ENCODE measurements around the gene SNX33. TPM values are rescaled to one million over a fixed set of nuclear protein-coding genes. Genes with fewer than 3 reads are reported as not detected.
"Not testable (repeated sequence)": the region's sequence is repeated elsewhere in the genome, so short reads cannot be mapped to it uniquely, and the experiment has no call there.

The SNX33 gene
- total RNA-seq, 1 donor from 2014 or later: 12.4 TPM

- intact Hi-C loops (cut with DNase I): no loop called here
- DNase-seq (peak; percentile 65), ATAC-seq (ENCODE audit: poor library complexity) (peak; percentile 18)
These were observed 28.1 kb downstream of the SNX33 start for GRCh38 chr15:75675579-75676404.

GRCh38 chr15:75676688-75677464 lies 29.2 kb downstream of the SNX33 start:
- intact Hi-C loops (cut with DNase I): no loop called here

DNA sequence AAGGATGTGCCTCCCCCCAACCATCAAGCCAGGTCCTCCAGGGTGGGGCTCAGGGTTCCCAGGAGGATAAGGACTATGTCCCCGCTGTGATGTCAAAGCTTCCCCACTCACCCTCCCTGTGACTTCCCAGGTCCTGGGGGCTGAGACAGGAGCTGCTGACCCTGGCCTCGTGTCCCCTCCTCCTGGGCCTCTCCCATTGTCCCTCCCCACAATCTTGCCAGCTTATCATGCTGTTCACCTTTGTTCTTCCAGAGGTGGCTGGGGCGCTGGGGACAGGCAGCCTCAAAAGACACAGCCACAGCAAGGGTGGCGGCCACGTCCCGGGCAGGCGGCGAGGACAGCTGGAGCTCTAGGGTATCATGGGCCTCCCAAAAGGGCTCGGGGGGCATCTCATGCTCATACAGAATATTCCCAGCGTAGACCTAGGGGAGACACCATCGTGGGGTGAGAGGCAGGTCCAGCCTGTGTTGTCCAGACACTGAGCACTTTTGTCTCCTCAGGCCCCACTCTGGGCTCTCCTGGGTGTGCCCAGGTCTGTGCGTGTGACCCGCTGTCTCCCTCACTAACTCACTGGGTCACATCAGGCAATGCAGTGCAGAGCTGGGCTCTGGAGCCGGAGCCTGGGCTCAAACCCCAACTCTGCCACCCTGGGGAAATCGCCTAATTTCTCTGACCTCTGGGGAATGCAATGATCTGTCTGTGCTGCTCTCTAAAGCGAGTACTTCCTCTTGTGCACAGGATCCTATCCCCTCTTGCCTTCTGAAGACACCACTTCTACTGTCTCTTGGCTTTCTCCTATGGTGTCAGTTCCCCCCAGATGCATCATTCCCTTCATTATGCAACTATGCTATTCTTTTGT lies 30.0 kb downstream of the SNX33 start:
- DNase-seq (no peak), ATAC-seq (ENCODE audit: poor library complexity) (no peak)
- intact Hi-C loops (cut with DNase I): no loop called here

More at GRCh38 chr15:75676688-75677464, 29.2 kb downstream of the SNX33 start:
- no peak for DNase-seq
- no peak for ATAC-seq (ENCODE audit: poor library complexity)

DNA sequence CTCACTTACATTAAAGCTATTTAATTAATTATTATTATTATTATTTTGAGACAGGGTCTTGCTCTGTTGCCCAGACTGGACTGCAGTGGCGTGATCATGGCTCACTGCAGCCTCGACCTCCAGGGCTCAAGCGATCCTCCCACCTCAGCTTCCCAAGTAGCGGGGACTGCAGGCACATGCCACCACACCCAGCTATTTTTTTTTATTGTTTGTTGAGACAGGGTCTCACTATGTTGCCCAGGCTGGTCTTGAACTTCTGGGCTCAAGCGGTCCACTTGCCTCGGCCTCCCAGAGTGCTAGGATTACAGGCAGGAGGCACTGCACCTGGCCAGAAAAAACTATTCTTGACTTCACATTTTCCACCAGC lies 30.6 kb downstream of the SNX33 start:
- DNase-seq; ATAC-seq (ENCODE audit: poor library complexity); intact Hi-C loops (cut with DNase I): not testable (repeated sequence)

GRCh38 chr15:75680007-75680789 lies 32.5 kb downstream of the SNX33 start:
- DNase-seq (no peak), ATAC-seq (ENCODE audit: poor library complexity) (no peak)
- intact Hi-C loops (cut with DNase I): loop anchor here (10.0 kb wide), 2 partner anchors 125 to 315 kb away; partner anchors contain the start of gene MAN2C1

GRCh38 chr15:75682181-75683135 lies 34.7 kb downstream of the SNX33 start:
- ATAC-seq (ENCODE audit: poor library complexity) (no peak), DNase-seq (no peak)
- intact Hi-C loops (cut with DNase I): loop anchor here (10.0 kb wide), 2 partner anchors 122 to 318 kb away; partner anchors contain the start of gene MAN2C1

DNA sequence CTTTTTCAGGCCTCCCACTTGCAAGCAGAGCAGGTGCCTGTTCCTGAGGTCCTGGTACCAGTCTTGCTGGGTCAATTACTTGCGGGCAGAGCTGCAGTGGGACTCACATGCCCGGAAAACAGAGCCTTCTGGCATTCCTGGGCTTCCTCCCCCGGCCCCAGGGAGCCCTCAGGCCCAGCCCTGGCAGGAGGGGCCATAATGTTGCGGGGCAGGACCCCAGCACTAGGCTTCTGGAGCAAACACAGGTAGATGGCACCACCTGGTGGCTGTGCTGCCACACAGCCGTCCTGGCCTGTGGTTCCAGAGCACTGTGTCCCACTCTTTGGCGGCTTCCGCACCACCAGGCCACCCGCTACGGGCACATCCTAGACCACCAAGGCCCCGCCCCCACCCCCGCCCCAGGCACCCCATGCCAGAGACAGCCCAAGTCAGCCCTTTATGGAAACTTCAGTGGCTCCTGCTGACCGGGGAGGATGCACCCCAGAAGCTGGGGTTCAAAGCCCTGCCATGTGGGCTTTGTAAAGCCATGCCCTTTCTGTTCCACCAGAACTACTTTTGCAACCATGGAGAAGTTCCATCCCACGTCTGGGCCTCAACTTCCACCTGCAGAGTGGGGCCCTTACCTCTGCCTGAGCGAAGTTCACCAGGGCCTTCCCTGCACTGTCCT lies 36.1 kb downstream of the SNX33 start:
- intact Hi-C loops (cut with DNase I): loop anchor here (10.0 kb wide), 2 partner anchors 121 to 319 kb away; partner anchors contain the start of gene MAN2C1
- peak; percentile 85 for DNase-seq
- peak; percentile 85 for ATAC-seq (ENCODE audit: poor library complexity)

DNA sequence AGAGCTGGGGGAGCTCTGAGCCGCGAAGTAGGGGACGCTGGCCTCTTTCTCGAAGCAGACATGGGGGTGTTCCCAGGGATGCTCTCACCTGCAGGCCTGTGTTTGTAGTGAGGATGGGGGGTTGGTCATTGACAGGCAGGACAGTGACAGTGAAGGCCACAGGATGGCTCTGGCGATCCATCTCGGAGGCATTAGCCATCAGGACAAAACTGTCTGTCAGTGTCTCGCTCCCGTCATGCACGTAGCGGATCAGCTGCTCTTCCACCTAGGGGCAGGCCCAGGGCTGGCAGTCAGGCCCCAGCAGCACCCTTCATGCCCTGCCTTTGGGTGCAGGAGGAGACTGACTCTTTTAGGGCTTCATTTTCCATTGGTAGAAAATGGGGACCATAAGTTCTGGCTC lies 36.9 kb downstream of the SNX33 start:
- no peak for DNase-seq
- no peak for ATAC-seq (ENCODE audit: poor library complexity)
- intact Hi-C loops (cut with DNase I): loop anchor here (10.0 kb wide), 2 partner anchors 120 to 320 kb away; partner anchors contain the start of gene MAN2C1

- DNase-seq: no peak
- intact Hi-C loops (cut with DNase I): loop anchor here (10.0 kb wide), 2 partner anchors 120 to 320 kb away; partner anchors contain the start of gene MAN2C1
- ATAC-seq (ENCODE audit: poor library complexity): no peak
These were observed 37.5 kb downstream of the SNX33 start for GRCh38 chr15:75685195-75685594.

DNA sequence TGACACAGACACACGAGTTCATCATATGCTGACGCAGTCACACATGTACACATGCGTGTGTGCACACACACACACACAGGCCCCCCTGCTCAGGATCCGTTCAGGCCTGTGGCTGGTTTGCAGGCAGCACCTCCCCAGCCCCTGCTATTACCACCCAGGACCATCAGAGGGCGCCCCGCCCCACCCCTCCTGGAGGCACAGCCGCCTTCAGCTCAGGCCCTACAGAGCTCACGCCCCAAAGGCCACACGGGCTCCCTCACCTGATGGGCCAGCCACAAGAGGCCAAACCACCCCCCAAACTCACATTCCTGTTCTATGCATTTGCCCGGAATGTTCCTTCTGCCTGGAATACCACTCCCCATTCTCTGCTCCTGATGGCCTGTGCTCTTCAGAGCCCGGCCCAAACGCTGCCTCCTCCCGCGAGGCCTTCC lies 38.5 kb downstream of the SNX33 start:
- intact Hi-C loops (cut with DNase I): loop anchor here (10.0 kb wide), 2 partner anchors 119 to 321 kb away; partner anchors contain the start of gene MAN2C1
- peak; percentile 82 for ATAC-seq (ENCODE audit: poor library complexity)
- DNase-seq: peak; percentile 88

DNA sequence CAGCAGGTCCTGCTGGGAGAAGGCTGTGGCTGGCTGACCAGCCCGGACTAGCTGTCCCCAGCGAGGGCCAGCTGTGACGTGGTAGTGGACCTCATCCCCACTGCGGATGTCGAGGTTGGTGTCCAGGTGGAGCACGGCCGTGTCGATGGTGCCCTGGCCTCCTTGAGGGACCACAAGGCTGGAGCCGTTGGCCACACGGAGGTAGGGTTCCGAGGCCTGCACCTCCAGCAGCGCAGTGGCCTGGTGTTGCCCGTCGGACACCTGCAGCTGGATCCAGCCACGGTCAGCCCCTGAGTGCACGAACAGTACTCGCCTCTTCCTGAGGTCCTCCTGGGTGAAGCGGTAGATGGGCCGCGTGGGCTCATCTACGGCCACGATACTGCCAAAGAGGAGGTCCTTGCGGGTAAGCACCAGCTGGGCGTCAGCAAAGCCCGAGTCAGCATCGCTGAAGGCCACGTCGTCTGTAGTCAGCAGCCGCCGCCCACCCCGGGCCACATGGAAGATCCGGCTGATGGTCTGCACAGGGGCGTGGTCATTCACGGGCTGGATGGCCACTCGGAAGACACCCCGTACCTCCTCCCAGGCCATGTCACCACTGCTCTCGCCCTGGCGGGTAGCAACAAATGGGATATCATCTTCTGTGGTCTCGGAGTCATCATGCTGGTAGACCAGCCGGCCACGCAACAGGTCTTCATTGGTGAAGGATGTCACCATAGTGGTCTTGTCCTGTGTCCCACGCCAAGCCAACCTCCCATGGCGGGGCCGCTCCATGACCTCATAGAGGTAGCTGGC lies 40.0 kb downstream of the SNX33 start:
- ATAC-seq (ENCODE audit: poor library complexity) (no peak), DNase-seq (no peak)
- intact Hi-C loops (cut with DNase I): loop anchor here (10.0 kb wide), 2 partner anchors 117 to 323 kb away; partner anchors contain the start of gene MAN2C1

DNA sequence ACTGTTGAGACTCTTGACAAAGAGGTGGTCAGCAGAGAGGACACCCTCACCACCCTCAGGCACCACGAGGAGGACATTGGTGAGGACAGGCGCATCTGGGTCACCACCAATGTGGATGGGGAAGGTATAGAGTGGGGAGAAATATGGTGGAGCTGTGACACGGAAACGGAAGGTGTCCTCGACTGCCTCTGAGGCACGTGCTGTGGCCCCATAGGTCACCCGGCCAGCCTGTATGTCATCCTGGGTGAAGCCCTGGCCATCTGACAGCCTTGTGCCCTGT lies 40.5 kb downstream of the SNX33 start:
- no peak for DNase-seq
- ATAC-seq (ENCODE audit: poor library complexity): no peak
- intact Hi-C loops (cut with DNase I): loop anchor here (10.0 kb wide), 2 partner anchors 117 to 323 kb away; partner anchors contain the start of gene MAN2C1

DNA sequence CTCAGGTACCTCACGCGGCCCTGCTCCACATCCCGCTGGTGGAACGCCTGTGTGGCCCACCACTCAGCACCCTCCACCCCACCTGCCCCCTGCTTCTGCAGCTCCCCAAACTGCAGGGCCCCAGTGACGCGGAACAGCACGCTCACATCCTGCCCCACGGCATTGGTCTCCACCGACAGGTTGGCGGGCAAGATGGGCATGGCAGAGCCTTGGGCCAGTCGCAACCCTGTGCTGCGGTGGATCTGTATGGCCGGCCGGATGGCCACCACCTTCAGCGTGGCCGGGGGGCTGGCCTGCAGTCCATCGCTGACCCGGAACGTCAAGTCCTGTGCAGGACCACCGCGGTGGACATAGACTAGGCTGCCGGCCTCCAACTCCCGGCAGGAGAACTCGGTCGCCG lies 41.1 kb downstream of the SNX33 start:
- ATAC-seq (ENCODE audit: poor library complexity) (no peak), DNase-seq (no peak)
- intact Hi-C loops (cut with DNase I): loop anchor here (10.0 kb wide), 2 partner anchors 116 to 324 kb away; partner anchors contain the start of gene MAN2C1

GRCh38 chr15:75689429-75689828 lies 41.7 kb downstream of the SNX33 start:
- intact Hi-C loops (cut with DNase I): loop anchor here (10.0 kb wide), 2 partner anchors 115 to 325 kb away; partner anchors contain the start of gene MAN2C1
- not testable (repeated sequence) for DNase-seq; ATAC-seq (ENCODE audit: poor library complexity)

GRCh38 chr15:75692311-75692710 lies 44.6 kb downstream of the SNX33 start:
- intact Hi-C loops (cut with DNase I): loop anchor here (5.0 kb wide), 1 partner anchor 35 kb away; no protein-coding TSS in a partner anchor
- ATAC-seq (ENCODE audit: poor library complexity): not testable (repeated sequence)

More at GRCh38 chr15:75692311-75692710, 44.6 kb downstream of the SNX33 start:
- DNase-seq: not testable (repeated sequence)
